ENCODE results near the gene ULK1.

ULK1 gene

DNA sequence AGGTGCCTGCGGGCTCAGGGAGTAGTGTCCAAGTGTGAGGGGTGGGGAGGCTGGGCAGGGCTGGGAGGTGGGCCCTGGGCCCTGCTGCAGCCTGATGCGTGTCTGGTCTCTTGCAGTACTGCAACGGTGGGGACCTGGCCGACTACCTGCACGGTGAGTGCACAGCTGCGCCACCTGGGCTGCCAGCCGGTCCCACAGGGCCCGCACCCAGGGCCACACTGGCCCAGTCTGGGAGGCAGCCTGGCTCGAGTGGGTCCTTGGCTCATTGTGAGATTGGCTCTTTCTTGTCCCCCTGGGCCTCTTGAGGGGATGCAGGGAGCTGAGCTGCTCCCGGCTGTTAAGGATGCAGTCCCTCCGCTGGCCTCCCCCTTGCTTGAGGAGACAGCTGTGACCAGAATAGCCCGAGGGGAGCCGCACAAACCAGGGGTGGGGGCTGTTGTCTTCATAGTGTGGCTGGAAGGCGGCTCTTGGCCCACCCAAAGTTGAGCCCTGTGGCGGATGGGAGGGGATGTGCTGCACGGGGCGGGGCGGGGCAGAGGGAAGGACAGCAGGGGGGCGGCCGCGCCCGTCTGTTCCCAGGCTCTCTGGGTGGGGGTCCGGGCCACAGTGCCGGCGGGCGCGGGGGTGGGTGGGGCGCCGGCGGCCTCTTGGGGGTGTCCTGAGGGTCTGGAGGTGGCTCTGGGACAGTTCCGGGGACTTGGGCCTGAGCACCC is 13.1 kb downstream of the ULK1 start:
- DNase-seq (ENCODE audit: low read depth in 2 of 2) = no peak

DNA sequence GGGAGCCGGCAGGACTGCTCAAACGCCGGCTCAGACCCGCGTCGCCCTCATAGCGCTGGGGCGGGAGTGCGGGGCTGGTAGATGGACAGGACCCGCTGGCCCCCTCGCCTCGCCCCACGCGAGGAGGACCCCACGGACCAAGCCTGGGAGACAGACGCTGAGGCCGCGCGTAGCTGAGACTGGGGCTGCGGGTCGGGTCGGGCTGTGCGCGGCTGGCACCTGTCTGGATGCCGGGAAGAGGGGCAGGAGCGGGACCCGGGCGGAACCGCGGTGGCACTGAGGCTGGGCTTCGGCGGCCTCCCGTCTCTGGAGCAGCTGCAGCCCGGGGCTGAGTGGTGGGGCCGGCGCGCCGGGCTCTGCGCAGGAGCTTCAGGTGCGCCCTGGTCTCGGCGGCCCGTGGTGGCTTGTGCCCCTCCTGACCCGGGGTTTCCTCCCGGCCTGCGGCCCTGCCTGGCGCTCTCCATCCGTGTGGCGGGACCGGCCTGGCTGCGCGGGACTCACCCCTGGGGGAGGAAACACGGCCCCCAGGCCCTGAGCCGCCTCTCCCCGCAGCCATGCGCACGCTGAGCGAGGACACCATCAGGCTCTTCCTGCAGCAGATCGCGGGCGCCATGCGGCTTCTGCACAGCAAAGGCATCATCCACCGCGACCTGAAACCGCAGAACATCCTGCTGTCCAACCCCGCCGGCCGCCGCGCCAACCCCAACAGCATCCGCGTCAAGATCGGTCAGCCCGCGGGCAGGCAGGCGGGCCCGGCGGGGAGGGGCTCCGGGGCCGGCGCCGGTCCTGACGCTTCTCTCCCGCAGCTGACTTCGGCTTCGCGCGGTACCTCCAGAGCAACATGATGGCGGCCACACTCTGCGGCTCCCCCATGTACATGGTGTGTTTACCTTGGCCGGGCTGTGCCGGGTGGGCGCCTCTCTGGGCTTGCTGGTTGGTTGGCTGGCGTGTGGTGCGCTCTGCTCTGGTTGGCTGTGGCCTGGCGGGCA is 14.0 kb downstream of the ULK1 start:
- DNase-seq (ENCODE audit: low read depth in 2 of 2) = no peak

- no peak for DNase-seq (ENCODE audit: low read depth in 2 of 2)
These were observed 14.8 kb downstream of the ULK1 start for GRCh38 chr12:131909081-131909751.

DNA sequence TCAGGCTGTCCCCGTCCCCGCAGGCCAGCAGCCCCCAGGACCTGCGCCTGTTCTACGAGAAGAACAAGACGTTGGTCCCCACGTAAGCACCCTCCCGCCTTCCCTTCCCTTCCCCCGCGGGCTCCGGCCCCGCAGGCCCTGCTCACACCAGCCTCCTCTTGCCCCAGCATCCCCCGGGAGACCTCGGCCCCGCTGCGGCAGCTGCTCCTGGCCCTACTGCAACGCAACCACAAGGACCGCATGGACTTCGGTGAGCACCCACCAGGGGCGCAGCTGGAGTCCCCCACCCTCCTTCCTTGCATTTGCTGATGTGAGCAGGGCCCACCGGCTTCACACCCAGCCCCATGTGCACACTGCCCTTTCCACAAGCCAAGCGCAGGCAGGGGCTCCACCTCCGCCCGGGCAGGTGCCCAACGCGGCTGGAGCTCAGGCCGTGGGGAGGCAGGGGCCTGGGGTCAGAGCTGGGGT is 15.4 kb downstream of the ULK1 start:
- DNase-seq (ENCODE audit: low read depth in 2 of 2) = no peak

DNA sequence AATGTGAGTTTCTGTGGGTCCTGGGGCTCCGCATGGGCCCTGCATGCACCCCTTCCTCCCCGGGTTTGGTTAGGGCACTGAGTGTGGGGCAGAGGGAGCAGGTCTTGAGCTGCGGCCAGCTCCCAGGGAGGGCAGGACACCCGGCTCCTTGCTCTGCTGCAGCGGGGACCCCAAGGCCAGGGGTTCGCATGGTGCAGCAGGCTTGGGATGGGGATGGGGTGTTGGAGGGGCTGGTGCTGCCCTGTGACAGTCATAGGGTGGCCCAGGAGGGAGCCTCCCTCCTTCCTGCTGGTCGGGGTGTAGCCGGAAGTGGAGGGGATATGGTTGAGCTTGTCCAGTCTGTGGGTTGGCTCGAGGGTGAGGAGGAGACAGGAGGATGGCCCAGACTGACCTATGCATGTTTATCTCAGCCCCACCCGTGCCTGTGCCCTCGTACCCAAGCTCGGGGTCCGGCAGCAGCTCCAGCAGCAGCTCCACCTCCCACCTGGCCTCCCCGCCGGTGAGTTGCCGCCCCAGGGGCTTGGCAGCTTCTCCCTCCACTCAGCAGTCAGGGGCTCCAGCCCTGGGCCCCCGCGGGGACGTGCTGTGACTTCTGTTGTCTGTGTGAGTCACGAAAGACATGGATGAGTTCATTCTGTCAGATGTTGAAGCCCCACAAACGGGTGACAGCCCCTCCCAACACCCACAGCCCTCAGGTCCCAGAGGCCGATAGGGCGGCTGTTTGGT is 16.0 kb downstream of the ULK1 start:
- no peak for DNase-seq (ENCODE audit: low read depth in 2 of 2)

- DNase-seq (ENCODE audit: low read depth in 2 of 2) = no peak
These were observed 16.7 kb downstream of the ULK1 start for GRCh38 chr12:131911028-131911650.

GRCh38 chr12:131911851-131912477 is 17.5 kb downstream of the ULK1 start:
- DNase-seq (ENCODE audit: low read depth in 2 of 2) = no peak

- DNase-seq (ENCODE audit: low read depth in 2 of 2) = no peak
These were observed 18.3 kb downstream of the ULK1 start for GRCh38 chr12:131912518-131913274.

- DNase-seq (ENCODE audit: low read depth in 2 of 2) = no peak
These were observed 19.2 kb downstream of the ULK1 start for GRCh38 chr12:131913666-131914065.

DNA sequence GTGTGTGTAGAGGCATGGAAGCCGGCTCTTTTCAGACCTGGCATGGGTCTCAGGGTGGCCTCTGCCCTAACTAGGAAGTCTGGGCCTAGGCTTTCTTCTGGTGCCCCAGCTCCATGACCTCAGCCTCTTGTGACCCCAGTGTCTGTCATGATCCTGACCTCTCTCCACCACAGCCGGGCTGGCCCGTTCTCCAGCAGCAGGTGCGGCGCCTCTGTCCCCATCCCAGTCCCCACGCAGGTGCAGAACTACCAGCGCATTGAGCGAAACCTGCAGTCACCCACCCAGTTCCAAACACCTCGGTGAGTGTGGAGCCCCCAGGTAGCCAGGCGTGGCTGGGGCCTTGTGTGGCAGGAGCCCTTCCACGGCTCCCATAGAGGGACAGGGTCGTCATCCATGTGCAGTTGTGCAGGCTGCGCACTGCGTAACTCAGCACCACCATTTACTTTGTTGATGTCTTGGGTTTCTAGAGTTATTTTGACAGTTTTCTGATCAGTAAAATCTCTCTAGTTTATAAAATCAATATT is 19.8 kb downstream of the ULK1 start:
- no peak for DNase-seq (ENCODE audit: low read depth in 2 of 2)

- DNase-seq (ENCODE audit: low read depth in 2 of 2) = no peak
These were observed 20.7 kb downstream of the ULK1 start for GRCh38 chr12:131915000-131915689.

- DNase-seq (ENCODE audit: low read depth in 2 of 2) = no peak
These were observed 21.4 kb downstream of the ULK1 start for GRCh38 chr12:131915823-131916222.

GRCh38 chr12:131916306-131917138 is 22.1 kb downstream of the ULK1 start:
- DNase-seq (ENCODE audit: low read depth in 2 of 2) = no peak

DNA sequence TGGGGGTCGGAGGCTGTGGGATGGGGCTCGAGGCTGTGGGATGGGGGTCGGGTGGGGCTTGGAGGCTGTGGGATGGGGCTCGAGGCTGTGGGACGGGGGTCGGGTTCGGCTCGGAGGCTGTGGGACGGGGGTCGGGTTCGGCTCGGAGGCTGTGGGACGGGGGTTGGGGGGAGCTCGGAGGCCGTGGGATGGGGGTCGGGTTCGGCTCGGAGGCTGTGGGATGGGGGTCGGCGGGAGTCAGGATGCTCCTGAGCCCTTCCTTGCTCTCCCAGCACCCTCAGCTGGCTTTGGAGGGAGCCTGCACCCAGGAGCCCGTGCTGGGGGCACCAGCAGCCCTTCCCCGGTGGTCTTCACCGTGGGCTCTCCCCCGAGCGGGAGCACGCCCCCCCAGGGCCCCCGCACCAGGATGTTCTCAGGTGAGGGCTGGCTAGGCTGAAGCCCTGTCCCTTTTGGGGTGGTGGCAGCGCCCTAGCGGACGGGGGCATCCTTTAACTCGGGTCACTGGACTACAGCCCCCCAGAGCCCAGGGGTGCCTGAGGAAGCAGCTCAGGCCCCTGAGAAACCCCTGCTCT is 22.8 kb downstream of the ULK1 start:
- no peak for DNase-seq (ENCODE audit: low read depth in 2 of 2)

GRCh38 chr12:131917711-131918306 is 23.4 kb downstream of the ULK1 start:
- no peak for DNase-seq (ENCODE audit: low read depth in 2 of 2)

GRCh38 chr12:131918311-131919050 is 24.1 kb downstream of the ULK1 start:
- no peak for DNase-seq (ENCODE audit: low read depth in 2 of 2)

- no peak for DNase-seq (ENCODE audit: low read depth in 2 of 2)
These were observed 24.6 kb downstream of the ULK1 start for GRCh38 chr12:131919051-131919347.

Measured in stimulated activated CD8-positive, alpha-beta memory T cell treated with anti-CD3 and anti-CD28 coated beads, Interleukin-7, amount 100 ng/mL, for 4 hours (primary cell).